Endothelial cell of umbilical vein (primary cell): ENCODE data around the gene ALOX15B.

Source experiments
- EZH2 ChIP-seq: IDR thresholded peaks from 2 replicates; pipeline ENCODE4 v1.6.1; 2012; ENCODE audit warnings: borderline replicate concordance, low read depth, mild to moderate bottlenecking, moderate library complexity, low read length, inconsistent platforms; ENCODE audit not compliant: severe bottlenecking
- GATA2 ChIP-seq: IDR thresholded peaks from 2 replicates; pipeline ENCODE4 v1.7.0; 2011; ENCODE audit warnings: low read depth, mild to moderate bottlenecking, moderate library complexity, mixed read lengths, low read length; ENCODE audit not compliant: insufficient read length, insufficient read depth
- JUN ChIP-seq: IDR thresholded peaks from 2 replicates; pipeline ENCODE4 v1.6.1; 2011; ENCODE audit warnings: borderline replicate concordance, low read depth; ENCODE audit not compliant: insufficient read length, insufficient read depth
- POLR2A ChIP-seq: IDR thresholded peaks from 2 replicates; pipeline ENCODE4 v1.6.1; 2012; ENCODE audit warnings: low read depth, mild to moderate bottlenecking, control low read depth, low read length
- POLR2AphosphoS5 ChIP-seq: IDR thresholded peaks from 2 replicates; pipeline ENCODE4 v1.6.1; 2012; ENCODE audit warnings: low read depth, mild to moderate bottlenecking, control low read depth, low read length, moderate library complexity; ENCODE audit not compliant: insufficient read depth
- TF ChIP-seq, protein P1 (sequence below), 2 donors: IDR thresholded peaks; 1 replicate in 1 of 2; 2 replicates in 1 of 2; pipeline ENCODE4 v1.5.1; 2011; ENCODE audit warnings: low read length in 2 of 2, mild to moderate bottlenecking in 2 of 2, moderate library complexity in 2 of 2, control low read depth in 1 of 2, inconsistent platforms in 1 of 2, low read depth in 1 of 2; ENCODE audit not compliant: insufficient read depth in 1 of 2; ENCODE audit errors: extremely low read depth in 1 of 2
- TF ChIP-seq, protein P2 (sequence below): IDR thresholded peaks from 2 replicates; pipeline ENCODE4 v1.6.1; 2011; ENCODE audit not compliant: insufficient read depth, insufficient read length

DNA sequence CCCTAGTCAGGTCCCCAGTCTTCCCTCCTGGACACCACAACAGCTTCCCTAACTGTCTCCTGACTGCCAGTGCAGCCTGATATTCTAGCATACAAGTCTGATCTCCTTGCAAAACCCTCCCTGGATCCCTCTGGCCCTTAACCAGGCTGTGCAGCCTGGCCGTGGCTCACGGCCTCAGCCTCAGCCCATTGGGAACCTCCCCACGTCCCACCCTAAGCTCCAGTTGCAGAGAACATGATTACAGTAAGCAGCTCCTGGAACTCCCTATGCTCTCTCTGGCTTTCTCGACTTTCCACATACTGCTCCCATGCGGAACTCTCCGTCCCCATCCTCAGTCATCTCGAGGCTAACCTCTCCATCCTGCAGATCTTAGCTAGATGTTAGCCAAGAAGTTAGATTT lies 35.7 kb downstream of the ALOX15B start:
- TF ChIP-seq POLR2A (no peak), EZH2 (no peak), POLR2AphosphoS5 (no peak), GATA2 (no peak), JUN (no peak)
- TF ChIP-seq, protein P1, sequence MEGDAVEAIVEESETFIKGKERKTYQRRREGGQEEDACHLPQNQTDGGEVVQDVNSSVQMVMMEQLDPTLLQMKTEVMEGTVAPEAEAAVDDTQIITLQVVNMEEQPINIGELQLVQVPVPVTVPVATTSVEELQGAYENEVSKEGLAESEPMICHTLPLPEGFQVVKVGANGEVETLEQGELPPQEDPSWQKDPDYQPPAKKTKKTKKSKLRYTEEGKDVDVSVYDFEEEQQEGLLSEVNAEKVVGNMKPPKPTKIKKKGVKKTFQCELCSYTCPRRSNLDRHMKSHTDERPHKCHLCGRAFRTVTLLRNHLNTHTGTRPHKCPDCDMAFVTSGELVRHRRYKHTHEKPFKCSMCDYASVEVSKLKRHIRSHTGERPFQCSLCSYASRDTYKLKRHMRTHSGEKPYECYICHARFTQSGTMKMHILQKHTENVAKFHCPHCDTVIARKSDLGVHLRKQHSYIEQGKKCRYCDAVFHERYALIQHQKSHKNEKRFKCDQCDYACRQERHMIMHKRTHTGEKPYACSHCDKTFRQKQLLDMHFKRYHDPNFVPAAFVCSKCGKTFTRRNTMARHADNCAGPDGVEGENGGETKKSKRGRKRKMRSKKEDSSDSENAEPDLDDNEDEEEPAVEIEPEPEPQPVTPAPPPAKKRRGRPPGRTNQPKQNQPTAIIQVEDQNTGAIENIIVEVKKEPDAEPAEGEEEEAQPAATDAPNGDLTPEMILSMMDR (IDR thresholded peaks at IDR 0.05; ENCODE audit: extremely low read depth in 1 of 2, insufficient read depth in 1 of 2, low read depth in 1 of 2, low read length in 2 of 2): no peak
- TF ChIP-seq, protein P2, sequence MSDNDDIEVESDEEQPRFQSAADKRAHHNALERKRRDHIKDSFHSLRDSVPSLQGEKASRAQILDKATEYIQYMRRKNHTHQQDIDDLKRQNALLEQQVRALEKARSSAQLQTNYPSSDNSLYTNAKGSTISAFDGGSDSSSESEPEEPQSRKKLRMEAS: no peak
